ENCODE measurements around the gene RAB7B.

Gene RAB7B

GRCh38 chr1:205983925-205984725, 19.1 kb downstream of the RAB7B start:
- no peak overlapping the region for H3K4me3 ChIP-seq (ENCODE audit: control insufficient read depth, low read depth, low read length)
- no peak for DNase-seq (ENCODE audit: low read depth)
- TF ChIP-seq, protein P1, sequence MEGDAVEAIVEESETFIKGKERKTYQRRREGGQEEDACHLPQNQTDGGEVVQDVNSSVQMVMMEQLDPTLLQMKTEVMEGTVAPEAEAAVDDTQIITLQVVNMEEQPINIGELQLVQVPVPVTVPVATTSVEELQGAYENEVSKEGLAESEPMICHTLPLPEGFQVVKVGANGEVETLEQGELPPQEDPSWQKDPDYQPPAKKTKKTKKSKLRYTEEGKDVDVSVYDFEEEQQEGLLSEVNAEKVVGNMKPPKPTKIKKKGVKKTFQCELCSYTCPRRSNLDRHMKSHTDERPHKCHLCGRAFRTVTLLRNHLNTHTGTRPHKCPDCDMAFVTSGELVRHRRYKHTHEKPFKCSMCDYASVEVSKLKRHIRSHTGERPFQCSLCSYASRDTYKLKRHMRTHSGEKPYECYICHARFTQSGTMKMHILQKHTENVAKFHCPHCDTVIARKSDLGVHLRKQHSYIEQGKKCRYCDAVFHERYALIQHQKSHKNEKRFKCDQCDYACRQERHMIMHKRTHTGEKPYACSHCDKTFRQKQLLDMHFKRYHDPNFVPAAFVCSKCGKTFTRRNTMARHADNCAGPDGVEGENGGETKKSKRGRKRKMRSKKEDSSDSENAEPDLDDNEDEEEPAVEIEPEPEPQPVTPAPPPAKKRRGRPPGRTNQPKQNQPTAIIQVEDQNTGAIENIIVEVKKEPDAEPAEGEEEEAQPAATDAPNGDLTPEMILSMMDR (IDR thresholded peaks at IDR 0.05; ENCODE audit: control insufficient read depth, insufficient read depth, low read depth, low read length, missing control alignments), result peak; percentile 87

- TF ChIP-seq, protein P1 (IDR thresholded peaks at IDR 0.05; ENCODE audit: control insufficient read depth, insufficient read depth, low read depth, low read length, missing control alignments), result no peak
- no peak overlapping the region for H3K4me3 ChIP-seq (ENCODE audit: control insufficient read depth, low read depth, low read length)
- no peak for DNase-seq (ENCODE audit: low read depth)
These were observed 21.9 kb downstream of the RAB7B start for GRCh38 chr1:205981257-205981656.

GRCh38 chr1:205980237-205980870, 22.8 kb downstream of the RAB7B start:
- no peak for DNase-seq (ENCODE audit: low read depth)
- no peak overlapping the region for H3K4me3 ChIP-seq (ENCODE audit: control insufficient read depth, low read depth, low read length)
- TF ChIP-seq, protein P1 (IDR thresholded peaks at IDR 0.05; ENCODE audit: control insufficient read depth, insufficient read depth, low read depth, low read length, missing control alignments), result no peak

DNA sequence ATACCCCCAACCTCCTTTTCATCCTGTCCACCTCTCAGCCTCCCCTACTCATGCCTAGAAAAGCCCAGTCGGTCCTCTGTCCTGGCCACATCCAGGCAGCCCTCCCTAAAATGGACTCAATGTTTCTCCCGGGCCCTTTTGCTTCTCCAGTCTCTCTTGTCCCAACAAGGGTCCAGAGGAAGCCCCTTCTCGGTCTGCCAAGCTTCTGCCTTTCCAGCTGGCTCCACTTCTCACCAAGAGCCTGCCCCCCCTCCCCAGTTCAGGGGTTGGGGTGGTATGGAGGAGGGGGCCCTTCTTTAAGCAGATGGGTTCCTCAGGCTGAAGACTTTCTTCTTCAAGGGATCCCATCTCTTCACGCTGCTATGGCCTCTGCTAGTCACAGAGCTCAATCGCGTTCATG, 23.9 kb downstream of the RAB7B start:
- TF ChIP-seq, protein P1 (IDR thresholded peaks at IDR 0.05; ENCODE audit: control insufficient read depth, insufficient read depth, low read depth, low read length, missing control alignments), result no peak
- no peak overlapping the region for H3K4me3 ChIP-seq (ENCODE audit: control insufficient read depth, low read depth, low read length)
- no peak for DNase-seq (ENCODE audit: low read depth)

DNA sequence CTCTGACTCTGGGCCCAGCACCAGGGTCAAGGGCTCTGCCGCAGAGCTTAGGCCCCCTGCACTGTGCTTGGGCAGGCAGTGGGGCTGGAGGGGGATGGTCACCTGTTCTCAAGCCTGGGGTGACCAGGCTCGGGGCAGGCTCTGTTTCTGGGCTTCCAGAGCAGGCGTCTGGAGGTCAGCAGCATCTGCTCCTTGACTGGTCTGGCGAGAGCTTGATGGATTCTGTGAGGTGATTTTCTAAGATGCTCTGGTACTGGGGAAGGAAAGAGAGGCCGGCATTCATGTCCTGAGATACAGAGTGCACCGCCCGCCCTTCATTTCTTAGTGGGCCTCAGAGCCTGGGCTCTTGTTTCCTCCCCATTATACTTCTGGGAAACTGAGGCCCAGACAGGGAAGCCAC, 24.5 kb downstream of the RAB7B start:
- TF ChIP-seq, protein P1 (IDR thresholded peaks at IDR 0.05; ENCODE audit: control insufficient read depth, insufficient read depth, low read depth, low read length, missing control alignments), result no peak
- no peak for DNase-seq (ENCODE audit: low read depth)

DNA sequence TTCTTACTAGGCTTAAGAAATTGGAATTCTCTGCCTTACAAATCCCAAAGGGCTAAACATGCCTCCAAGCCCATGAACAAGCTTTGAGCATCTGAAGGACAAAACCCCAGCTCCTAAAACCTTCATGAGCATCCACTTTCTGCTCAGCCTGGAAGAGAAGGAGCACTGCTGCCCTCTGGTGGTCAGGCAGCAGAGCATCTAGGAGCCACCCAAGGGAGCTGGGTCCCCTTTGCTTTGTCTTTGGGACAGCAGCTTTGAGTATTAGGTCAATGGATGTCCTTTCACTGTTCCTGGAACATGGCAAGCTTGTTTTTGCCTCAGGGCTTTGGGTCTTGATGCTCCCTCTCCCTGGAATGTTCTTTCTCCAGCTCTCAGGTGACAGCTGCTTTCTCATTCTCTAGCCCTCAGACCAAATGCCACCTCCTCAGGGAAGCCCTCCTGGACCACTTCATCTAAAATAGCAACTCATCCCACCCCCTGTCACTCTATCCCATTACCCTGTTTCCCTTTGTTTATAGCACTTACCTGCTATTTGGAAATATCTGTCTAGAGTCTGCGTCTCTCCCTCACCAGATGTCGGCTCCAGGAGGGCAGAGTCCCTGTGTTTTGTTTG, 25.7 kb downstream of the RAB7B start:
- H3K4me3 ChIP-seq (ENCODE audit: control insufficient read depth, low read depth, low read length), result no peak overlapping the region
- peak; percentile 53 for DNase-seq (ENCODE audit: low read depth)
- TF ChIP-seq, protein P1 (IDR thresholded peaks at IDR 0.05; ENCODE audit: control insufficient read depth, insufficient read depth, low read depth, low read length, missing control alignments), result peak; percentile 98

More for the DNA sequence above, 24.5 kb downstream of the RAB7B start:
- no peak overlapping the region for H3K4me3 ChIP-seq (ENCODE audit: control insufficient read depth, low read depth, low read length)
